Tibial nerve (tissue), 4 donors: ENCODE measurements around the gene GRIK4. TPM values are rescaled to one million over a fixed set of nuclear protein-coding genes. Genes with fewer than 3 reads are reported as not detected.

Source experiments
- DNase-seq, 2 donors: peaks; one replicate each; pipeline ENCODE4 v3.0.0-alpha.2; 2019; ENCODE audit warnings: low spot score in 2 of 2
- H3K27ac ChIP-seq, 4 donors: fragments of 200-600 bp; sonication (generic) in 3 of 4; one replicate each; pipeline ENCODE4 v1.5.1; 2017 to 2019; ENCODE audit warnings: mild to moderate bottlenecking in 1 of 4
- H3K27me3 ChIP-seq, 2 donors: fragments of 200-600 bp; sonication (generic) in 1 of 2; one replicate each; pipeline versions ENCODE4 v1.5.1 to v1.6.0; 2017 to 2019
- H3K36me3 ChIP-seq, 3 donors: fragments of 200-600 bp; sonication (generic); one replicate each; pipeline ENCODE4 v1.5.1; 2018 to 2019
- H3K4me1 ChIP-seq, 4 donors: fragments of 200-600 bp; sonication (generic) in 3 of 4; one replicate each; pipeline ENCODE4 v1.5.1; 2017 to 2019
- H3K4me3 ChIP-seq, 4 donors: fragments of 200-600 bp; sonication (generic) in 3 of 4; one replicate each; pipeline ENCODE4 v1.5.1; 2017 to 2019; ENCODE audit warnings: mild to moderate bottlenecking in 1 of 4, moderate library complexity in 1 of 4
- H3K9me3 ChIP-seq, 4 donors: fragments of 200-600 bp; sonication (generic) in 3 of 4; one replicate each; pipeline ENCODE4 v1.5.1; 2017 to 2019
- EP300 ChIP-seq, 2 donors: sonication (generic); formaldehyde crosslinking; IDR thresholded peaks; one replicate each; pipeline ENCODE4 v1.6.1; 2017; ENCODE audit warnings: antibody characterized with exemption in 2 of 2, mild to moderate bottlenecking in 1 of 2
- POLR2A ChIP-seq, 2 donors: fragments of 450-650 bp; IDR thresholded peaks; one replicate each; pipeline ENCODE4 v1.6.1; 2017; ENCODE audit warnings: antibody characterized with exemption in 2 of 2, mild to moderate bottlenecking in 2 of 2, moderate library complexity in 2 of 2
- WGBS, 2 donors: methylation state at CpG; one replicate each; pipeline ENCODE4 v1.1.5; 2018; 5-methylcytosine and 5-hydroxymethylcytosine counted together
- total RNA-seq, 4 donors: library from RNA; depleted of rRNA; stranded (reverse); fragments of >200 nt; gene quantifications; one replicate each; pipeline ENCODE4 v1.1.0, GENCODE V29; 2016
- TF ChIP-seq, protein P1 (sequence below), 5 experiments: fragments of 200-600 bp in 3 of 5; fragments of 450-650 bp in 2 of 5; sonication (generic) in 3 of 5; IDR thresholded peaks; one replicate each; pipeline ENCODE4 v1.5.1; 2016 to 2019; ENCODE audit warnings: antibody characterized with exemption in 5 of 5, mild to moderate bottlenecking in 3 of 5, moderate library complexity in 2 of 5

GRIK4 gene
- total RNA-seq, 4 donors from 2014 or later, result 0.22 to 0.98 TPM; not detected in 2

GRCh38 chr11:120606211-120607010 is 94.9 kb downstream of the GRIK4 start:
- 89 to 91% methylated on average over 18 of the region's 18 CpGs for WGBS, 2 donors
- no peak for TF ChIP-seq POLR2A (IDR thresholded peaks at IDR 0.05)
- TF ChIP-seq EP300 (IDR thresholded peaks at IDR 0.05), result no peak
- TF ChIP-seq, protein P1, sequence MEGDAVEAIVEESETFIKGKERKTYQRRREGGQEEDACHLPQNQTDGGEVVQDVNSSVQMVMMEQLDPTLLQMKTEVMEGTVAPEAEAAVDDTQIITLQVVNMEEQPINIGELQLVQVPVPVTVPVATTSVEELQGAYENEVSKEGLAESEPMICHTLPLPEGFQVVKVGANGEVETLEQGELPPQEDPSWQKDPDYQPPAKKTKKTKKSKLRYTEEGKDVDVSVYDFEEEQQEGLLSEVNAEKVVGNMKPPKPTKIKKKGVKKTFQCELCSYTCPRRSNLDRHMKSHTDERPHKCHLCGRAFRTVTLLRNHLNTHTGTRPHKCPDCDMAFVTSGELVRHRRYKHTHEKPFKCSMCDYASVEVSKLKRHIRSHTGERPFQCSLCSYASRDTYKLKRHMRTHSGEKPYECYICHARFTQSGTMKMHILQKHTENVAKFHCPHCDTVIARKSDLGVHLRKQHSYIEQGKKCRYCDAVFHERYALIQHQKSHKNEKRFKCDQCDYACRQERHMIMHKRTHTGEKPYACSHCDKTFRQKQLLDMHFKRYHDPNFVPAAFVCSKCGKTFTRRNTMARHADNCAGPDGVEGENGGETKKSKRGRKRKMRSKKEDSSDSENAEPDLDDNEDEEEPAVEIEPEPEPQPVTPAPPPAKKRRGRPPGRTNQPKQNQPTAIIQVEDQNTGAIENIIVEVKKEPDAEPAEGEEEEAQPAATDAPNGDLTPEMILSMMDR (IDR thresholded peaks at IDR 0.05), result no peak
- DNase-seq, result no peak
- Histone ChIP-seq H3K36me3 (no peaks in the 10 kb centered on the region), H3K9me3 (no peaks in the 10 kb centered on the region), H3K27me3 (no peaks in the 10 kb centered on the region), H3K27ac (no peak overlapping the region), H3K4me3 (no peak overlapping the region), H3K4me1 (peaks cover 0 to 22% (median 2%) of the 10 kb centered on the region in 4 donors)

GRCh38 chr11:120608061-120608460 is 96.5 kb downstream of the GRIK4 start:
- Histone ChIP-seq H3K27ac (peak overlapping the region in 1 of 4 donors; percentile 14), H3K36me3 (no peaks in the 10 kb centered on the region), H3K9me3 (no peaks in the 10 kb centered on the region), H3K4me1 (peaks cover 0 to 18% (median 2%) of the 10 kb centered on the region in 4 donors), H3K4me3 (no peak overlapping the region), H3K27me3 (no peaks in the 10 kb centered on the region)
- 80 to 84% methylated on average over 2 of the region's 2 CpGs for WGBS, 2 donors
- DNase-seq, result no peak
- TF ChIP-seq, protein P1 (IDR thresholded peaks at IDR 0.05), result no peak
- TF ChIP-seq EP300 (IDR thresholded peaks at IDR 0.05) (no peak), POLR2A (IDR thresholded peaks at IDR 0.05) (no peak)

DNA sequence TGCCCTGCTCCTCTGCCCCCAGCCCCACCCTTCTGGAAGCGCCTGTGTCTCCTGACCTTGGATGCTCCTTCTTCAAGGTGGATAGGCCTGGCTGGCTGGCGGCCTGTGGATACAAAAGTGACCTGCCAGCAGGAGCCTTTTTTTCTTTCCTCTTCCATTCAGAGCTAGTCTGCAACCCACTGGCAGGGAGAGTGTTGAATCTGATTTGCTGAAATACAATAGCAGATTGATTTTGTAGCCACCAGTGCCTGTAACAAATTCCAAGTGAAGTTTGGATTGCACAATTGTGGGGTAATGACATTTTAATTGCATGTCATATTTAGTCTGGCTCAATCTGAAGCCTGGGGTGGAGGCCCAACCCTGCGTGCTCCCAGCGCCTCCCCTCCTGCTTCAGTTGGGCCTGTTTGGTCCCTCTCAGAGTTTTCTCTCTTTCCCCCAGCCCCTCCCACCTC is 97.2 kb downstream of the GRIK4 start:
- peak in 1 of 2 donors; percentile 38 for DNase-seq
- 33 to 47% methylated on average over 4 of the region's 4 CpGs for WGBS, 2 donors
- TF ChIP-seq POLR2A (IDR thresholded peaks at IDR 0.05) (no peak), EP300 (IDR thresholded peaks at IDR 0.05) (peak in 1 of 2 donors; percentile 27)

DNA sequence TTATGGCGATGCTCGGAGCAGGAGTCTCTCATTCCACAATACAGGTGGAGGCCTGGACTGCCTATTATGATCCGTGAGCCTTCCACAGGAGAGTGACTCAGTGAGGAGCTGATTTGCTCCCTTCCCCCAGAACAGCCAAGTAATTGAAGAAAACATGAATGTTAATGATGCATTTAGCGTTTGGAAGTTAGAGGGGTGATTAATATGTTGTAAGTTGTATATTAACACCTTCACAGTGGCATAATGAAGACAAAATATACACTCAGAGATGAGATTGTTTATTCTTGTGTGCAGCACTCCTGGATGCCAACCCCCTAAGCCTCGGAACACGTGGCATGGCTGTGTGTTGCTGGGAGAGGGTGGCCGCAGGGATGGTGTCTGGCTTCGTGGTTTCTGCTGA is 98.6 kb downstream of the GRIK4 start:
- Histone ChIP-seq H3K4me3 (no peak overlapping the region), H3K9me3 (no peaks in the 10 kb centered on the region), H3K4me1 (peaks cover 0 to 18% (median 2%) of the 10 kb centered on the region in 4 donors), H3K27me3 (no peaks in the 10 kb centered on the region), H3K27ac (no peak overlapping the region), H3K36me3 (no peaks in the 10 kb centered on the region)
- TF ChIP-seq EP300 (IDR thresholded peaks at IDR 0.05), result no peak
- TF ChIP-seq, protein P1 (IDR thresholded peaks at IDR 0.05), result no peak
- no peak for TF ChIP-seq POLR2A (IDR thresholded peaks at IDR 0.05)
- 91 to 93% methylated on average over 8 of the region's 8 CpGs for WGBS, 2 donors
- DNase-seq, result no peak

More for the DNA sequence above, 97.2 kb downstream of the GRIK4 start:
- no peak overlapping the region for H3K4me3 ChIP-seq
- H3K9me3 ChIP-seq, result no peaks in the 10 kb centered on the region
- no peaks in the 10 kb centered on the region for H3K27me3 ChIP-seq
- H3K36me3 ChIP-seq, result no peaks in the 10 kb centered on the region
- peak overlapping the region in 2 of 4 donors; percentile 40 to 50 for H3K27ac ChIP-seq
- H3K4me1 ChIP-seq, result peaks cover 0 to 18% (median 2%) of the 10 kb centered on the region in 4 donors

DNA sequence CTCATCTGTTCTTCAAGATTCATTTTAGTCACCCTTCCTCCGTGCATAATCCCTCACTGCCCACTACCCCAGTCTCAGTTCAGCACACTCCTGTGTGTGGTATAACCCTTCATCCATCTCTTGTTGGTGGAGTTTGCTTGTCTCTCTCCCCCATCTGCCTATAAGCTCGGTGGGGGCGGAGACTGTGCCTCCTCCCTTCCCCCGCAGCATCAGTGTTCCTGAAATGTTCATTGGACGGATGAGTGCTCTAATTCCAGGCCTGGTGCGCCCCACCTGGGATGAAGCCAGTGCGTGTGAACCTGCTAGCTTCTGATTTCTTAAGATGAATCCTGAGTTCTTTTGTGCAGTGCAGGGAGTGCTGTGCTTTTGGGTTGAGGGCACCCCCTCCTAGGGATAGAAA is 100.0 kb downstream of the GRIK4 start:
- Histone ChIP-seq H3K27ac (no peak overlapping the region), H3K27me3 (no peaks in the 10 kb centered on the region), H3K4me3 (no peak overlapping the region), H3K4me1 (peaks cover 0 to 18% (median 2%) of the 10 kb centered on the region in 4 donors), H3K9me3 (no peaks in the 10 kb centered on the region), H3K36me3 (no peaks in the 10 kb centered on the region)
- TF ChIP-seq, protein P1 (IDR thresholded peaks at IDR 0.05), result no peak
- TF ChIP-seq POLR2A (IDR thresholded peaks at IDR 0.05) (no peak), EP300 (IDR thresholded peaks at IDR 0.05) (no peak)
- 80 to 85% methylated on average over 7 of the region's 7 CpGs for WGBS, 2 donors
- no peak for DNase-seq
